K562 (cell line): ENCODE measurements around the gene ORAI1. TPM values are rescaled to one million over a fixed set of nuclear protein-coding genes. Genes with fewer than 3 reads are reported as not detected.

Experiments
- CTCF ChIP-seq, 3 experiments: IDR thresholded peaks in 2 of 3; conservative IDR thresholded peaks in 1 of 3; 2 replicates each; pipeline ENCODE4 v1.5.1; 2011 to 2012; ENCODE audit warnings: low read length in 3 of 3, mild to moderate bottlenecking in 3 of 3, control low read depth in 2 of 3, improper control_type of control experiment in 1 of 3, inconsistent platforms in 1 of 3, low read depth in 1 of 3, mixed read lengths in 1 of 3, moderate library complexity in 1 of 3; ENCODE audit not compliant: insufficient read depth in 2 of 3
- DLX4 ChIP-seq: fragments of 250-450 bp; sonication (Bioruptor Pico); IDR thresholded peaks from 2 replicates; pipeline ENCODE4 v1.6.1; 2021; ENCODE audit warnings: mild to moderate bottlenecking
- ELF4 ChIP-seq: fragments of 450-650 bp; formaldehyde crosslinking; IDR thresholded peaks from 2 replicates; pipeline ENCODE4 v1.4.0; 2022; ENCODE audit warnings: missing genetic modification characterization
- MYNN ChIP-seq, 2 experiments: sonication (generic); formaldehyde crosslinking in 1 of 2; IDR thresholded peaks; 2 replicates each; pipeline versions ENCODE4 v1.5.0 to v1.6.1; 2016 to 2020; ENCODE audit warnings: antibody characterized with exemption in 1 of 2, missing genetic modification reagents in 1 of 2
- NR2C2 ChIP-seq, 2 experiments: fragments of 200-800 bp in 1 of 2; sonication (Bioruptor generic) in 1 of 2; sonication (generic) in 1 of 2; formaldehyde crosslinking in 1 of 2; IDR thresholded peaks; 2 replicates each; pipeline versions ENCODE4 v1.6.1 to v1.8.0; 2016 to 2022; ENCODE audit warnings: mild to moderate bottlenecking in 1 of 2, missing compliant biosample characterization in 1 of 2, missing genetic modification characterization in 1 of 2, missing genetic modification reagents in 1 of 2
- POLR2AphosphoS2 ChIP-seq: IDR thresholded peaks from 2 replicates; pipeline ENCODE4 v1.6.1; 2012; ENCODE audit warnings: low read length, improper control_type of control experiment
- POLR2G ChIP-seq: fragments of 200-400 bp; formaldehyde crosslinking; IDR thresholded peaks from 2 replicates; pipeline ENCODE4 v1.6.1; 2017; ENCODE audit warnings: low read depth, mild to moderate bottlenecking, antibody characterized with exemption, low read length, moderate library complexity
- RBFOX2 ChIP-seq: fragments of 200-400 bp; formaldehyde crosslinking; IDR thresholded peaks from 2 replicates; pipeline ENCODE4 v1.6.1; 2017; ENCODE audit warnings: low read depth, mild to moderate bottlenecking, low read length, moderate library complexity
- ZBTB7A ChIP-seq: IDR thresholded peaks from 2 replicates; pipeline ENCODE4 v1.6.1; 2011; ENCODE audit warnings: low read depth, mild to moderate bottlenecking, low read length, moderate library complexity, borderline replicate concordance; ENCODE audit not compliant: control insufficient read depth
- polyA plus RNA-seq, 8 experiments: library from polyadenylated mRNA; depleted of rRNA in 4 of 8; stranded (reverse) in 5 of 8; unstranded in 3 of 8; fragments of >200 nt; fragmentation: Nextera tagmentation in 2 of 8; fragmentation: Illumina TruSeq in 1 of 8; extraction: Ambion mirVana in 2 of 8; extraction: Trizol in 1 of 8; gene quantifications; 2 replicates each; pipeline versions ENCODE4 v1.2.1 to v1.2.3, GENCODE V29; 2011 to 2014; ENCODE audit warnings: inconsistent platforms in 1 of 8, missing spikeins in 1 of 8
- total RNA-seq, 7 experiments: library from RNA; depleted of rRNA in 6 of 7; stranded (reverse); fragments of >200 nt in 6 of 7; fragmentation: Illumina TruSeq in 2 of 7; extraction: Trizol in 2 of 7; gene quantifications; 2 replicates each; pipeline versions ENCODE4 v1.2.1 to v1.2.3, GENCODE V29; 2011 to 2021; ENCODE audit warnings: low replicate concordance in 1 of 7
- TF ChIP-seq, protein P1 (sequence below): fragments of 450-650 bp; formaldehyde crosslinking; IDR thresholded peaks from 2 replicates; pipeline ENCODE4 v1.4.0; 2020; ENCODE audit warnings: mild to moderate bottlenecking, moderate library complexity
- TF ChIP-seq, protein P2 (sequence below): fragments of 450-650 bp; IDR thresholded peaks from 2 replicates; pipeline ENCODE4 v1.6.1; 2016; ENCODE audit warnings: mild to moderate bottlenecking

Gene ORAI1
- total and polyA plus RNA-seq, 9 of the 15 experiments (the other 6 are each of a cell fraction or from before 2014, with no cell fraction given): 2.6 to 23.8 (median 9.3) TPM

DNA sequence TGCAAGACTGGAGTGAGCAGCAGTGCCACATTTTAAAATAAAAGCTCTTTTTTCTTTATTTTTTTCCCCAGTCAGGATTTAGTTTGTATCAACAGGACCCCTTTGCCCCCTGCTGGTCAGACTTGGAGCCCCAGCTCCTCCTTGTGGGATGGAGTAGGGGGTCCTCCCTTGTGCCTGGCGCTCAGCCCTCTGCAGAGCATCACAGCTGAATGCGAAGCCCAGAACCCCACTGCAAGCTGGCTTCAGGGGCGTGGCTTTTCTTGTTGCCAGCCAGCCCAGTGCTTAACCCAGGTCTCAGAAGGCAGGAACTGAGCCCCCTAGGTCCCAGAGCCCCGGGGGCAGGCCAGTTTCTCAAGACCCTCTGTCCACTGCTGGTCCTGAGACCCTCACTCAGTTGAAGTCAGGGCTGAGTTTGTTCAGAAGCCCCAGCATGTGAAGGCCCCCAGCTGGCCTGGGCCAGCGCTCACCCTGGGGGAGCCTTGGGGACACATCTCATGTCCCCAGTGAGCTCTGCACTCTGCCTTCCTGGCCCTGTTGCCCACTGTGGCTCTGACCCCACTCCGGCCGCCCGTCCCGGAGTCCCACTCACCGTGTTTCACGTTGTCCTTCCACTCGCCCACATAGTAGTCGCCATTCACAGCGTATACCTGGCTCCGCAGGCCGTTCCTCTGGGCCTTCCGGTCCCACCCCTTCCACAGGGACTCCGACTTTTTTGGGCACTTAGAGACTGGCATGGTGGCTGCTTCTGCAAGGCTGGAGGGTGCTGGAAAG, 42.6 kb downstream of the ORAI1 start (continued):
- TF ChIP-seq, protein P1, sequence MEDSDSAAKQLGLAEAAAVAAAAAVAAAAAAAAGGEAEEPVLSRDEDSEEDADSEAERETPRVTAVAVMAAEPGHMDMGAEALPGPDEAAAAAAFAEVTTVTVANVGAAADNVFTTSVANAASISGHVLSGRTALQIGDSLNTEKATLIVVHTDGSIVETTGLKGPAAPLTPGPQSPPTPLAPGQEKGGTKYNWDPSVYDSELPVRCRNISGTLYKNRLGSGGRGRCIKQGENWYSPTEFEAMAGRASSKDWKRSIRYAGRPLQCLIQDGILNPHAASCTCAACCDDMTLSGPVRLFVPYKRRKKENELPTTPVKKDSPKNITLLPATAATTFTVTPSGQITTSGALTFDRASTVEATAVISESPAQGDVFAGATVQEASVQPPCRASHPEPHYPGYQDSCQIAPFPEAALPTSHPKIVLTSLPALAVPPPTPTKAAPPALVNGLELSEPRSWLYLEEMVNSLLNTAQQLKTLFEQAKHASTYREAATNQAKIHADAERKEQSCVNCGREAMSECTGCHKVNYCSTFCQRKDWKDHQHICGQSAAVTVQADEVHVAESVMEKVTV (CRISPR knock-in tag): 0 out of 2 replicates have a peak, but pooled peaks have one; percentile 15
- no peak for TF ChIP-seq NR2C2 (CRISPR knock-in tag; IDR thresholded peaks at IDR 0.05)
- no peak for TF ChIP-seq NR2C2 (tag; IDR thresholded peaks at IDR 0.05)
- TF ChIP-seq POLR2G: 0 out of 2 replicates have a peak, but pooled peaks have one; percentile 19
- TF ChIP-seq, protein P2, sequence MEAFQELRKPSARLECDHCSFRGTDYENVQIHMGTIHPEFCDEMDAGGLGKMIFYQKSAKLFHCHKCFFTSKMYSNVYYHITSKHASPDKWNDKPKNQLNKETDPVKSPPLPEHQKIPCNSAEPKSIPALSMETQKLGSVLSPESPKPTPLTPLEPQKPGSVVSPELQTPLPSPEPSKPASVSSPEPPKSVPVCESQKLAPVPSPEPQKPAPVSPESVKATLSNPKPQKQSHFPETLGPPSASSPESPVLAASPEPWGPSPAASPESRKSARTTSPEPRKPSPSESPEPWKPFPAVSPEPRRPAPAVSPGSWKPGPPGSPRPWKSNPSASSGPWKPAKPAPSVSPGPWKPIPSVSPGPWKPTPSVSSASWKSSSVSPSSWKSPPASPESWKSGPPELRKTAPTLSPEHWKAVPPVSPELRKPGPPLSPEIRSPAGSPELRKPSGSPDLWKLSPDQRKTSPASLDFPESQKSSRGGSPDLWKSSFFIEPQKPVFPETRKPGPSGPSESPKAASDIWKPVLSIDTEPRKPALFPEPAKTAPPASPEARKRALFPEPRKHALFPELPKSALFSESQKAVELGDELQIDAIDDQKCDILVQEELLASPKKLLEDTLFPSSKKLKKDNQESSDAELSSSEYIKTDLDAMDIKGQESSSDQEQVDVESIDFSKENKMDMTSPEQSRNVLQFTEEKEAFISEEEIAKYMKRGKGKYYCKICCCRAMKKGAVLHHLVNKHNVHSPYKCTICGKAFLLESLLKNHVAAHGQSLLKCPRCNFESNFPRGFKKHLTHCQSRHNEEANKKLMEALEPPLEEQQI: no peak
- TF ChIP-seq RBFOX2: 0 out of 2 replicates have a peak, but pooled peaks have one; percentile 24
- no peak for TF ChIP-seq ELF4
- peak; percentile 60 to 76 (median 66) for TF ChIP-seq CTCF (IDR thresholded peaks at IDR 0.05 in 2 of 3, conservative IDR thresholded peaks at IDR 0.05 in 1 of 3; ENCODE audit: insufficient read depth in 2 of 3, low read depth in 1 of 3, low read length in 3 of 3)
- peak; percentile 69 for TF ChIP-seq MYNN (IDR thresholded peaks at IDR 0.05)
- TF ChIP-seq MYNN (CRISPR knock-in tag; IDR thresholded peaks at IDR 0.05): no peak
- no peak for TF ChIP-seq POLR2AphosphoS2
- TF ChIP-seq DLX4 (CRISPR knock-in tag): no peak
- TF ChIP-seq ZBTB7A: 0 out of 2 replicates have a peak, but pooled peaks have one; percentile 58
